ENCODE results near the gene MYOCD.

The MYOCD gene

GRCh38 chr17:12642034-12642433 lies 23.7 kb upstream of the MYOCD start:
- no peaks in the 10 kb centered on the region for H3K9me2 ChIP-seq (replicated peaks; ENCODE audit: low read depth, low read length)
- H3K79me2 ChIP-seq (ENCODE audit: insufficient read depth, low read length) = no peaks in the 10 kb centered on the region
- no peak overlapping the region for H3K9ac ChIP-seq (ENCODE audit: low read depth, low read length, poor library complexity, severe bottlenecking)
- no peak overlapping the region for H3K4me3 ChIP-seq (ENCODE audit: low read length, poor library complexity, severe bottlenecking)
- H3K9me3 ChIP-seq (ENCODE audit: insufficient read depth, low read depth, low read length) = no peaks in the 10 kb centered on the region; the same call in 1 of the 2 replicates
- no peaks in the 10 kb centered on the region for H3K27me3 ChIP-seq (ENCODE audit: insufficient read depth, low read length, poor library complexity, severe bottlenecking)
- TF ChIP-seq CTCF (conservative IDR thresholded peaks at IDR 0.05; ENCODE audit: low read length) (no peak), EZH2phosphoT487 (IDR thresholded peaks at IDR 0.05; ENCODE audit: borderline replicate concordance) (no peak)
- H2AFZ ChIP-seq (ENCODE audit: low read length) = no peak overlapping the region
- H3K4me1 ChIP-seq (ENCODE audit: insufficient read depth, low read length, poor library complexity, severe bottlenecking) = no peaks in the 10 kb centered on the region
- H3F3A ChIP-seq (ENCODE audit: low read depth) = no peaks in the 10 kb centered on the region
- H3K4me2 ChIP-seq (ENCODE audit: low read depth, low read length, poor library complexity, severe bottlenecking) = no peak overlapping the region
- H3K36me3 ChIP-seq (ENCODE audit: insufficient read depth, low read length) = no peaks in the 10 kb centered on the region
- H4K20me1 ChIP-seq (ENCODE audit: insufficient read depth, low read length, poor library complexity, severe bottlenecking) = no peaks in the 10 kb centered on the region

GRCh38 chr17:12643822-12644221 lies 21.9 kb upstream of the MYOCD start:
- no peak overlapping the region for H2AFZ ChIP-seq (ENCODE audit: low read length)
- H3K9me2 ChIP-seq (replicated peaks; ENCODE audit: low read depth, low read length) = no peaks in the 10 kb centered on the region
- no peaks in the 10 kb centered on the region; the same call in 1 of the 2 replicates for H3K9me3 ChIP-seq (ENCODE audit: insufficient read depth, low read depth, low read length)
- TF ChIP-seq EZH2phosphoT487 (IDR thresholded peaks at IDR 0.05; ENCODE audit: borderline replicate concordance) (no peak), CTCF (conservative IDR thresholded peaks at IDR 0.05; ENCODE audit: low read length) (no peak)
- no peaks in the 10 kb centered on the region for H4K20me1 ChIP-seq (ENCODE audit: insufficient read depth, low read length, poor library complexity, severe bottlenecking)
- no peaks in the 10 kb centered on the region for H3F3A ChIP-seq (ENCODE audit: low read depth)
- no peak overlapping the region for H3K4me2 ChIP-seq (ENCODE audit: low read depth, low read length, poor library complexity, severe bottlenecking)
- no peaks in the 10 kb centered on the region for H3K79me2 ChIP-seq (ENCODE audit: insufficient read depth, low read length)
- H3K4me1 ChIP-seq (ENCODE audit: insufficient read depth, low read length, poor library complexity, severe bottlenecking) = no peaks in the 10 kb centered on the region
- H3K27me3 ChIP-seq (ENCODE audit: insufficient read depth, low read length, poor library complexity, severe bottlenecking) = no peaks in the 10 kb centered on the region
- no peak overlapping the region for H3K4me3 ChIP-seq (ENCODE audit: low read length, poor library complexity, severe bottlenecking)
- no peaks in the 10 kb centered on the region for H3K36me3 ChIP-seq (ENCODE audit: insufficient read depth, low read length)
- no peak overlapping the region for H3K9ac ChIP-seq (ENCODE audit: low read depth, low read length, poor library complexity, severe bottlenecking)

GRCh38 chr17:12644623-12645022 lies 21.1 kb upstream of the MYOCD start:
- Histone ChIP-seq H4K20me1 (ENCODE audit: insufficient read depth, low read length, poor library complexity, severe bottlenecking) (no peaks in the 10 kb centered on the region), H3K4me2 (ENCODE audit: low read depth, low read length, poor library complexity, severe bottlenecking) (no peak overlapping the region), H3K36me3 (ENCODE audit: insufficient read depth, low read length) (no peaks in the 10 kb centered on the region), H3K4me3 (ENCODE audit: low read length, poor library complexity, severe bottlenecking) (no peak overlapping the region), H3K9me3 (ENCODE audit: insufficient read depth, low read depth, low read length) (no peaks in the 10 kb centered on the region; the same call in 1 of the 2 replicates), H3K79me2 (ENCODE audit: insufficient read depth, low read length) (no peaks in the 10 kb centered on the region), H3K4me1 (ENCODE audit: insufficient read depth, low read length, poor library complexity, severe bottlenecking) (no peaks in the 10 kb centered on the region), H2AFZ (ENCODE audit: low read length) (no peak overlapping the region), H3F3A (ENCODE audit: low read depth) (no peaks in the 10 kb centered on the region), H3K9ac (ENCODE audit: low read depth, low read length, poor library complexity, severe bottlenecking) (no peak overlapping the region), H3K27me3 (ENCODE audit: insufficient read depth, low read length, poor library complexity, severe bottlenecking) (no peaks in the 10 kb centered on the region), H3K9me2 (replicated peaks; ENCODE audit: low read depth, low read length) (no peaks in the 10 kb centered on the region)
- TF ChIP-seq CTCF (conservative IDR thresholded peaks at IDR 0.05; ENCODE audit: low read length) = no peak
- no peak for TF ChIP-seq EZH2phosphoT487 (IDR thresholded peaks at IDR 0.05; ENCODE audit: borderline replicate concordance)
